HG03103 (cell line): ENCODE measurements around the gene TRIM43.
"Not testable (repeated sequence)": the region's sequence is repeated elsewhere in the genome, so short reads cannot be mapped to it uniquely, and the experiment has no call there.

ENCODE experiments used
- ATAC-seq: cut with Tn5 transposase; IDR thresholded peaks from one replicate; pipeline ENCODE4 v1.9.1; 2021; ENCODE audit warnings: low read depth; ENCODE audit not compliant: unreplicated experiment

Gene TRIM43

GRCh38 chr2:95640515-95641288 lies 48.9 kb downstream of the TRIM43 start:
- ATAC-seq, result not testable (repeated sequence)

GRCh38 chr2:95641289-95641575 lies 49.4 kb downstream of the TRIM43 start:
- ATAC-seq, result not testable (repeated sequence)

- not testable (repeated sequence) for ATAC-seq
Observed at GRCh38 chr2:95641787-95642186, 50.0 kb downstream of the TRIM43 start.

- ATAC-seq, result not testable (repeated sequence)
Observed at GRCh38 chr2:95642360-95642759, 50.6 kb downstream of the TRIM43 start.

GRCh38 chr2:95642951-95643350 lies 51.1 kb downstream of the TRIM43 start:
- ATAC-seq, result not testable (repeated sequence)

GRCh38 chr2:95645312-95645711 lies 53.5 kb downstream of the TRIM43 start:
- not testable (repeated sequence) for ATAC-seq

- ATAC-seq, result not testable (repeated sequence)
Observed at GRCh38 chr2:95646274-95646994, 54.6 kb downstream of the TRIM43 start.

GRCh38 chr2:95648894-95649544 lies 57.2 kb downstream of the TRIM43 start:
- not testable (repeated sequence) for ATAC-seq
